MM.1S (cell line): ENCODE results near the gene CMIP.

ENCODE experiments used
- EZH2 ChIP-seq: fragments of 300-600 bp; sonication (generic); optimal IDR thresholded peaks from 2 replicates; pipeline ENCODE3; 2017; ENCODE audit warnings: low read depth, mild to moderate bottlenecking, antibody characterized with exemption, low read length, mixed read lengths
- EZH2phosphoT487 ChIP-seq: fragments of 300-600 bp; sonication (generic); IDR thresholded peaks from 2 replicates; pipeline ENCODE4 v1.6.1; 2018; ENCODE audit warnings: antibody characterized with exemption, low read length
- TF ChIP-seq, protein P1 (sequence below): fragments of 300-600 bp; sonication (generic); IDR thresholded peaks from 2 replicates; pipeline ENCODE4 v1.5.1; 2016; ENCODE audit warnings: antibody characterized with exemption, low read length, mixed read lengths

DNA sequence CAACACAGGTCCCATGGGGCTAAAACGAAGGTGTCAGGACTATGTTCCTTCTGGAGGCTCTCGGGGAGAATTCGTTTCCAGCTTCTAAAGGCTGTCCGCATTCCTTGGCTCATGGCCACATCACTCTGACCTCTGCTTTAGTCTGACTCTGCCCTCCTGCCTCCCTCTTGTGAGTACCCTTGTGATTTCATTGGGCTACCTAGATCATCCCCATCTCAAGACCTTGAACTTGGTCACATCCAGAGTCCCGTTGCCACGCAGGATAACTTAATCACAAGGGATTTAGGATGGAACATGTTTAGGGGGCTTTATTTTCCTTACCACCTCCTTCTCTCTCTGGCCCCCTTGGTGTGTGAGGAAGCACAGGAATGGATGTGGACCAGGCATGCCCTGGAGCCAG is 173.6 kb downstream of the CMIP start:
- TF ChIP-seq, protein P1, sequence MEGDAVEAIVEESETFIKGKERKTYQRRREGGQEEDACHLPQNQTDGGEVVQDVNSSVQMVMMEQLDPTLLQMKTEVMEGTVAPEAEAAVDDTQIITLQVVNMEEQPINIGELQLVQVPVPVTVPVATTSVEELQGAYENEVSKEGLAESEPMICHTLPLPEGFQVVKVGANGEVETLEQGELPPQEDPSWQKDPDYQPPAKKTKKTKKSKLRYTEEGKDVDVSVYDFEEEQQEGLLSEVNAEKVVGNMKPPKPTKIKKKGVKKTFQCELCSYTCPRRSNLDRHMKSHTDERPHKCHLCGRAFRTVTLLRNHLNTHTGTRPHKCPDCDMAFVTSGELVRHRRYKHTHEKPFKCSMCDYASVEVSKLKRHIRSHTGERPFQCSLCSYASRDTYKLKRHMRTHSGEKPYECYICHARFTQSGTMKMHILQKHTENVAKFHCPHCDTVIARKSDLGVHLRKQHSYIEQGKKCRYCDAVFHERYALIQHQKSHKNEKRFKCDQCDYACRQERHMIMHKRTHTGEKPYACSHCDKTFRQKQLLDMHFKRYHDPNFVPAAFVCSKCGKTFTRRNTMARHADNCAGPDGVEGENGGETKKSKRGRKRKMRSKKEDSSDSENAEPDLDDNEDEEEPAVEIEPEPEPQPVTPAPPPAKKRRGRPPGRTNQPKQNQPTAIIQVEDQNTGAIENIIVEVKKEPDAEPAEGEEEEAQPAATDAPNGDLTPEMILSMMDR, result no peak
- TF ChIP-seq EZH2 (no peak), EZH2phosphoT487 (no peak)
